Activated T-cell treated with anti-CD3 and anti-CD28 coated beads, Interleukin-2, amount 50 U/mL, for 4 hours (primary cell): ENCODE measurements around the gene BRME1. TPM values are rescaled to one million over a fixed set of nuclear protein-coding genes. Genes with fewer than 3 reads are reported as not detected.

Experiments used
- ATAC-seq, 2 donors: fragments of 200-7000 bp; cut with Tn5 transposase; one replicate each; pipeline ENCODE4 v1.10.0; 2021
- DNase-seq: peaks from one replicate; pipeline ENCODE4 v3.0.0-alpha.2; 2020
- H3K27me3 Mint-ChIP-seq: one replicate; pipeline ENCODE4 v1.8.0; 2021; ENCODE audit warnings: low read depth, mixed read lengths
- H3K36me3 Mint-ChIP-seq: one replicate; pipeline ENCODE4 v1.8.0; 2022; ENCODE audit warnings: mixed read lengths; ENCODE audit not compliant: insufficient read depth
- H3K4me1 Mint-ChIP-seq: one replicate; pipeline ENCODE4 v1.8.0; 2021; ENCODE audit warnings: low read depth, mixed read lengths
- H3K4me3 Mint-ChIP-seq: one replicate; pipeline ENCODE4 v1.8.0; 2021; ENCODE audit warnings: mild to moderate bottlenecking, moderate library complexity, mixed read lengths
- H3K9me3 Mint-ChIP-seq: one replicate; pipeline ENCODE4 v1.8.0; 2021; ENCODE audit warnings: mixed read lengths
- total RNA-seq, 3 donors: library from RNA; stranded (reverse); gene quantifications; one replicate each; pipeline ENCODE4 v1.2.1, GENCODE V29; 2021

Gene BRME1
- total RNA-seq, 3 donors from 2014 or later, result 7.3 to 9.3 (median 8.9) TPM

DNA sequence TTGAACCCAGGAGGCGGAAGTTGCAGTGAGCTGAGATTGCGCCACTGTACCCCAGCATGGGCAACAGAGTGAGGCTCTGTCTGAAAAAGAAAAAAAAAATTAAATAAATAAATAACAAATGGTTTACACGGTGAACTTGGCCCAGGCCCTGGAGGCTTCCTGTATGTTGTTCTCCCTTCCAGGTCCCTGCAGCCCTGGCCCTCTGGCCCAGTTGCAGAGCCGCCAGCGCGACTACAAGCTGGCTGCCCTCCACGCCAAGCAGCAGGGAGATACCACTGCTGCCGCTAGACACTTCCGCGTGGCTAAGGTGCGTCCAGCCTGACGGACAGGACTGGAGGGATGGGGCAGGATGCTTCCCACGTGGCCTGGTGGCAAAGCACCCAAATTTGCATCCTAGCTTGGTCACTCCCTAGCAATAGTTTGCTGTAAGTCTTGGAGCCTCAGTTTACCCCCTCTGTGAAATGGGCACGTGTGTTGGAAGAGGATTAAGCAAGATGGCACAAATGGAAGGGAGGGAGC is 12.0 kb upstream of the BRME1 start:
- DNase-seq (no peak), ATAC-seq (no peak)
- H3K27me3 Mint-ChIP-seq, result no peaks in the 10 kb centered on the region
- no peaks in the 10 kb centered on the region for H3K4me1 Mint-ChIP-seq
- H3K36me3 Mint-ChIP-seq, result peaks cover 25% of the 10 kb centered on the region
- H3K9me3 Mint-ChIP-seq, result no peaks in the 10 kb centered on the region
- H3K4me3 Mint-ChIP-seq, result no peak overlapping the region

DNA sequence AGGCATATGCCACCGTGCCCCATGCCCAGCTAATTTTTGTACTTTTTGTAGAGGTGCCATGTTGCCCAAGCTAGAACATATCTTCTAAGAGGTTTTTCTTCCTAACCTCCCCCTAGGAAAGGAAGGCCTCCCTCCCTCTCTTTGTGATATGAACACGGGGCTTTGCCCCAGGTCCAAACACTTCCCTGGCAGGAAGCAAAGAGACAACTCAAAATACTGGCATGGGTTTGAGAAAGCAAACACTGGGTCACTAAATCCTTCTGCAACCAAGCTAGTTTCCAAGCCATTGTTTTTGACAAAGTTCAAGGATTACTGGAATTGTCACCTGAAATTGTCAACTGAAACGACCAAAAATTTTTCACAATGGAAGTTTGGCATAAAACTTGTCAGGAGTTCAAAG is 8.9 kb upstream of the BRME1 start:
- Mint-ChIP-seq H3K36me3 (peaks cover 10% of the 10 kb centered on the region), H3K9me3 (no peaks in the 10 kb centered on the region), H3K4me1 (no peaks in the 10 kb centered on the region), H3K4me3 (no peak overlapping the region), H3K27me3 (no peaks in the 10 kb centered on the region)
- ATAC-seq (no peak), DNase-seq (no peak)

DNA sequence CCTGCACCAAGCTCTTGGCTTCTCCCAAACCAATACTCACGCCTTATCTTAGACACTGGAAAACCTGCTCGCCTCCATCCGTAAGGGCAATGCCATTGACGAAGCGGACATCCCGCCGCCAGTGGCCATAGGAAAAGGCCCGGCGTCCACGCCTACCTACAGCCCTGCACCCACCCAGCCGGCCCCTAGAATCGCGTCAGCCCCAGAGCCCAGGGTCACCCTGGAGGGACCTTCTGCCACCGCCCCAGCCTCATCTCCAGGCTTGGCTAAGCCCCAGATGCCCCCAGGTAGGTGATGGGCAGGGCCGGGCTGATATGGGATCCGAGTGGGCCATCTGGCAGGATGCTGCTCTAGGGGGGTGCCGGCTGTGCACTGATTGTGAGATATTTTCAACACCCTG is 7.4 kb upstream of the BRME1 start:
- ATAC-seq, result no peak
- Mint-ChIP-seq H3K27me3 (no peaks in the 10 kb centered on the region), H3K4me3 (no peak overlapping the region), H3K9me3 (no peaks in the 10 kb centered on the region), H3K36me3 (peaks cover 8% of the 10 kb centered on the region), H3K4me1 (no peaks in the 10 kb centered on the region)
- no peak for DNase-seq

DNA sequence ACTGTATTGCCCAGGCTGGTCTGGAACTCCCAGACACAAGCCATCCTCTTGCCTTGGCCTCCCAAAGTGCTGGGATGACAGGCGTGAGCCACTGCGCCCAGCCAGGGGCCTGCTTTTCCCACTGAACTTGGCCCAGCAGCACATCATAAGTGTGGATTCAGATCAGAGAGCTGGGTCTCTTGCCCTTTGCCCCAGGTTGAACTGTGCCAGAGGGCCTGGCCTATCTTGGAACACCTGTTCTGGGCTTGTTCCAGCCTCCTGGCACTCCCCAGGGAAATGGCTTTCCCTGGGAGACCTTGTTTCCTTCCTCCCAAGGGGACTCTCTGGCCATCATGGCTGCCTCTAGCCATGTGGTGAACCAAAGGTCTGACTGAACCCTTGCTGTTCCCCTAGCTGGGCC is 3.5 kb upstream of the BRME1 start:
- Mint-ChIP-seq H3K27me3 (no peaks in the 10 kb centered on the region), H3K4me3 (no peak overlapping the region), H3K4me1 (peaks cover 16% of the 10 kb centered on the region), H3K9me3 (no peaks in the 10 kb centered on the region), H3K36me3 (peaks cover 5% of the 10 kb centered on the region)
- no peak for DNase-seq
- ATAC-seq, result no peak

DNA sequence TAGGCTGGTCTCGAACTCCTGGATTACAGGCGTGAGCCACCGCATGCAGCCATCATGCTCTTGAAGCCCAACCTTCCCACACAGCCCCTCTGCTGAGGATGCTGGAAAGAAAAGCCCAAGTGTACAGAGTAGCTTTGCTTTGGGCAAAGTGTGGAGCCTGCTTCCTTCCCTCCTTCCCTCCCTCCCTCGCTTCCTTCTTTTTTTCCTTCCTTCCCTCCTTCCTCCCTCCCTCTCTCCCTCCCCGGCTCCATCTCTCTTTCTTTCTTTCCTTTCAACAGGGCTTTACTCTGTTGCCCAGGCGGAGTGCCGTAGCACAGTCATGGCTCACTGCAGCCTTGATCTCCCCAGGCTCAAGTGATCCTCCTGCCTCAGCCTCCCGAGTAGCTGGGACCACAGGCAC is 2.8 kb upstream of the BRME1 start:
- Mint-ChIP-seq H3K27me3 (no peaks in the 10 kb centered on the region), H3K9me3 (no peaks in the 10 kb centered on the region), H3K36me3 (peaks cover 5% of the 10 kb centered on the region), H3K4me1 (peaks cover 16% of the 10 kb centered on the region), H3K4me3 (no peak overlapping the region)
- DNase-seq, result no peak
- ATAC-seq, result no peak

DNA sequence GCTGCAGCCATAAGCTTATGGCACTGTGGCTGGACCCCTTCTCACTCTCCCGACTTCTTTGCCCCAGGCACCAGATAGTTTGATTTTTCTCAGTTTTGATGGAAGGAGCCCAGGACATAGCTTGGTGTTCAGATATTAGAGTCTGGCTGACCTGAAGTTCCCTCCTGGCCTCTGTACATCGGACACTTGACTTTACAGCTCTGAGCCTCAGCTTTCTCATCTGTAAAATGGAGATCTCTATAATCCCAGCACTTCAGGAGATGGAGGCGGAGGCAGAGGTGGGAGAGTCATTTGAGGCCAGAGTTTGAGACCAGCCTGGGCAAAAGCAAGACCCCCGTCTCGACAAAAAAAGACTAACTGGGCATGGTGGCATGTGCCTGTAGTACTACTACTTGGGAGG is 993 bp upstream of the BRME1 start:
- DNase-seq (no peak), ATAC-seq (no peak)
- Mint-ChIP-seq H3K4me1 (peaks cover 18% of the 10 kb centered on the region), H3K9me3 (no peaks in the 10 kb centered on the region), H3K27me3 (no peaks in the 10 kb centered on the region), H3K36me3 (peaks cover 4% of the 10 kb centered on the region), H3K4me3 (peak overlapping the region; percentile 84)

DNA sequence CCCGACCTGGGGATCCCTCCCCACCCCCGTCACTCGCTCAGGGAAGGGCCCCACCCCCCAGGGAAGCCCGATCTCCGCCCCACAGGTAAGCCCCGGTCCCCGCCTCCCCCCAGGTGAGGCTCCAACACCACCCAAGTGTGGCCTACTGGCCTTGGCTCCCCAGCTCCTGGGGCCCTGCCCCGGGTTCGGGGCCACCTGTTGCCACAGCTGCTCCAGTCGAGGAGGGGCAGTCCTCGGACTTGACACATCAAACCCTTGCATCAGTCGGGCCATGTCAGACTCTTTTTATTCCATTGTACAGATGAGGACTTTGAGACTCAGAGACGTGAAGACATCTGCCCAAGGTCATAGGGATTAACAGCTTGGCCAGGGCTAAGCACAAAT is 596 bp upstream of the BRME1 start:
- H3K27me3 Mint-ChIP-seq, result no peaks in the 10 kb centered on the region
- peaks cover 18% of the 10 kb centered on the region for H3K4me1 Mint-ChIP-seq
- ATAC-seq (peak; percentile 29 to 32), DNase-seq (peak; percentile 24)
- peak overlapping the region; percentile 84 for H3K4me3 Mint-ChIP-seq
- H3K9me3 Mint-ChIP-seq, result no peaks in the 10 kb centered on the region
- peaks cover 4% of the 10 kb centered on the region for H3K36me3 Mint-ChIP-seq

DNA sequence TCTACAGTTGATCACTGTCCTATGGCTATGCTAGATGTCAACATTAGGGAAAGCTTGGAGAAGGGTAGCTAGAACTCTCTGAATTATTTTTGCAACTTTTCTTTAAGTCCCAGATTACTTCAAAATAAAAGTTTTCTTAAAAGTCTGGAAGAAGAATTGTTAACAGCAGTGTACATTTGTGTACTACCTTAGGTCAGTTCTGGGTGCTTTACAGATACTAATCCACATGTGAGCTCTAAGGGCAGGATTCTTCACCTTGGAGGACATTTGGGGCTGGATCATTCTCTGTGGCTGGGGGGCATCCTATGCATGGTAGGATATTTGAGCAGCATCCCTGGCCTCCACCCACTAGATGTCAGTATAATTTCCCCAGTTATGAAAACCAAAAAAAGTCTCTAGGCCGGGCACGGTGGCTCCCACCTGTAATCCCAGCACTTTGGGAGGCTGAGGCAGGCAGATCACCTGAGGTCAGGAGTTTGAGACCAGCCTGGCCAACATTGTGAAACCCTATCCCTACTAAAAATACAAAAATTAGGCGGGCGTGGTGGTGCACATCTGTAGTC is 2.8 kb downstream of the BRME1 start:
- Mint-ChIP-seq H3K4me1 (peaks cover 18% of the 10 kb centered on the region), H3K4me3 (no peak overlapping the region), H3K27me3 (no peaks in the 10 kb centered on the region), H3K9me3 (no peaks in the 10 kb centered on the region), H3K36me3 (no peaks in the 10 kb centered on the region)
- no peak for DNase-seq
- no peak for ATAC-seq

DNA sequence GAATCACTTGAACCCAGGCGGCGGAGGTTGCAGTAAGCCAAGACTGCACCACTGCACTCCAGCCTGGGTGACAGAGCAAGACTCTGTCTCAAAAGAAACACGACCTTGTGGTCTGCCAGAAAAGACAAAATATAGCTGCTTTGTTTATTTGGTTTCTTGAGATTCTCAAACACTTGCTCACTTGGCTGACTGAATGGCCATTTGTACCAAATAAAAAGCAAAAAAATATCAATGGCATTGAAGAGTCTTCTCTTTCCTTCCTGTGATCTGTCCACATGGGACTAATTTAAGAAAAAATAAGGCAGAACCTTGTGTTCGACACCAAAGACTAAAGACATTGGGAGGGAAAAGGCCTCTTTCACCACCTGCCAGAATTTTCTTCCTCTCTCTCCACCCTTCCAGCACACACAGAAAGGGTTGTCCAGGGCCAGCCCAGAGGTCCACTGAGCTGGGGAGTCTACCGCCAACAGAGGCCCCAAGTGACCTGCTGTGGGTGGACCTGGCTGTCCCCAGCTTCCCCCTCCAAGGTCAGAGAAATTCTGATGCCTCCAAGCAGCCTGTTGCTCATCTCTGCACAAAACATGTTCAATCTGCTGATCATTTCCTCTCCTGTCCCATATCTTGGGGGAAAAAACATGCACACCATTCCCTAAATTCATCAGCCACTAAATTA is 5.9 kb downstream of the BRME1 start:
- H3K27me3 Mint-ChIP-seq, result no peaks in the 10 kb centered on the region
- H3K9me3 Mint-ChIP-seq, result no peaks in the 10 kb centered on the region
- peaks cover 1% of the 10 kb centered on the region for H3K4me1 Mint-ChIP-seq
- no peaks in the 10 kb centered on the region for H3K36me3 Mint-ChIP-seq
- DNase-seq (no peak), ATAC-seq (no peak)
- no peak overlapping the region for H3K4me3 Mint-ChIP-seq

DNA sequence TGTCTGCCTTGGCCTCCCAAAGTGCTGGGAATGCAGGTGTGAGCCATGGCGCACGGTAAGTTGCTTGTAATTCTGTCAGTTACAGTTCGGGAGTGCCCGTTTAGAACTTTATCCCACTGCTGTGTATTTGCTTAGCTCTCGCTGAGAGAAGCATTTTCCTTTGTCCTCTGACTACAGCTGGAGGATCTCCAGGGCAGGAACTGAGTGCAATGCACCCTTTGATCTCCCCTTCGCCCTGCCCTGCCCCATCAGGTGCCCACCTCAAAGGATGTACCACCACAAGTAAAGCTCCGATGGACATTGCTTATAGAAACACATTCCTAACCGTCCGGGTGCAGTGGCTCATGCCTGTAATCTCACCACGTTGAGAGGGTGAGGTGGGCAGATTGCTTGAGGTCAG is 6.5 kb downstream of the BRME1 start:
- peaks cover 1% of the 10 kb centered on the region for H3K4me1 Mint-ChIP-seq
- no peak overlapping the region for H3K4me3 Mint-ChIP-seq
- H3K27me3 Mint-ChIP-seq, result no peaks in the 10 kb centered on the region
- no peak for ATAC-seq
- H3K36me3 Mint-ChIP-seq, result no peaks in the 10 kb centered on the region
- no peaks in the 10 kb centered on the region for H3K9me3 Mint-ChIP-seq
- no peak for DNase-seq

DNA sequence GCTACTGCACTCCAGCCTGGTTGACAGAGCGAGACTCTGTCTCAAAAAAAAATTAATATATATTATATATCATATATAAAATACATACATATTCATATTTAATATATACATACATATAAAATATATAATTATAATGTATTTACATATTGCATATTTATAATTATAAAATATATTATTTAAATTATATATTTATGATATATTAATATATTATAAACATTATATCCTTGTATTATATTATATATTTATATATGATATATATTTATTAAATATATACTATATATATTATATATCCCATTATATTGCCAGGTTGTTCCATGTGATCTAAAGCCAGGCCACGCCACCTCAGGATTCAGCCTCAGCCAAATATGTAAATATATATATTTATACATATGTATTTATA is 9.7 kb downstream of the BRME1 start:
- no peak for DNase-seq
- ATAC-seq, result no peak
- no peak overlapping the region for H3K4me3 Mint-ChIP-seq
- H3K36me3 Mint-ChIP-seq, result no peaks in the 10 kb centered on the region
- no peaks in the 10 kb centered on the region for H3K4me1 Mint-ChIP-seq
- no peaks in the 10 kb centered on the region for H3K9me3 Mint-ChIP-seq
- H3K27me3 Mint-ChIP-seq, result no peaks in the 10 kb centered on the region

DNA sequence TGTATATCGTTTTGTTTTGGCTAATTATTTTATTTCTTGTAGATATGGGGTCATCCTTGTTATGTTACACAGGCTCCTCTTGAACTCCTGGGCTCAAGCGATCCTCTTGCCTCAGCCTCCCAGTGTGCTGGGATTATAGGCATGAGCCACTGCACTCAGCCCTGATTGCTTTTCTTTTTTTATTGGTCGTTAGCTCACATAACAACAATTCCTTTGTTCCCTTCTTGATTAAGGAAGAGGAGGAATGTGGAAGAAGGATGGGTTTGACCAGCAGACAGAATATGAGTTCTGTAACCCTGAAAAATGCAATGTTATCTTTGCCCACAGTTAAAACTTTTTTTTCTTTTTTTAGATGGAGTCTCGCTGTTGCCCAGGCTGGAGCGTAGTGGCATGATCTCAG is 11.4 kb downstream of the BRME1 start:
- Mint-ChIP-seq H3K9me3 (no peaks in the 10 kb centered on the region), H3K36me3 (no peaks in the 10 kb centered on the region)
- no peak for DNase-seq

DNA sequence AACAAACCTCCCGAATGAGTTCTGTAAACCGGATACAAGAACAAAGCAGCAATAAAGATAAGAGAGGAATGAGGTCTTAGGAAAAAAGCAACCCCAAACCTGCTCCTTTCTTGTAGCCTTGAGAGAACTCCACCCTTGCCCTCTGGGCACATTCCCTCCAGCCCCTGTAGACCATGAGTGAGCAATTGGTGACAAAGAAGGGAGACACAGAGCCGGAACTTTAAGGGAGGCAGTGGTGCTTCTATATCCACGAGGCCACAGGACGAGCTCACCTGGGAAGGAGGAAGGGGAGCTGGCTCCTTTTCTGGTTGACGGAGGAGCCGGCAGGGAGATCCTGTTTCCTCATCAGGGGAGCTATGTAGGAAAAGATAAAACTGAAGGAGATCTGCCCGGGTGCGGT is 13.0 kb downstream of the BRME1 start:
- Mint-ChIP-seq H3K4me3 (no peak overlapping the region), H3K36me3 (no peaks in the 10 kb centered on the region), H3K4me1 (no peaks in the 10 kb centered on the region), H3K27me3 (no peaks in the 10 kb centered on the region), H3K9me3 (no peaks in the 10 kb centered on the region)
- ATAC-seq (no peak), DNase-seq (no peak)

More for the DNA sequence above, 11.4 kb downstream of the BRME1 start:
- H3K4me1 Mint-ChIP-seq, result no peaks in the 10 kb centered on the region
- H3K4me3 Mint-ChIP-seq, result no peak overlapping the region
- no peak for ATAC-seq
- no peaks in the 10 kb centered on the region for H3K27me3 Mint-ChIP-seq

DNA sequence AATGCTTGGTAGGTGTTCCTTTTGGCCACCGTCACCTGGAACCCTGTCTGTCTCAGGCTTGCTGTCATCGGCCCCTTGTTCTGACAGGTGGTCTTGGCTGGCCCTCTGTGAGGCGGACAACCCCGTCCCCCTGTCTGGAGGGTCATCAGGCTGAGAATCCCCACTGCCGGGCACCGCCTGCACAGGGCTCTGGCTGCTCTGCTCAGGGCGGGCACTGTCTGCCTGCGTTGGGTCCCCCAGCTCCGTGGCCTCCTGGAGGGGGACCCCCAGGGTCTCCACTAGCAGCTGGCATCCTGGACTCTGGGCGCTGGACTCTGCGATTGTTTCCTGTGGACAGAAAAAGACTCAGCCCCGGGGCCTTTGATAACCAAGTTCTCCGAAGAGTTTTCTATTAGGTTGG is 15.8 kb downstream of the BRME1 start:
- Mint-ChIP-seq H3K4me3 (no peak overlapping the region), H3K4me1 (peaks cover 3% of the 10 kb centered on the region), H3K36me3 (no peaks in the 10 kb centered on the region), H3K9me3 (no peaks in the 10 kb centered on the region), H3K27me3 (no peaks in the 10 kb centered on the region)
- DNase-seq, result no peak
- ATAC-seq, result no peak

DNA sequence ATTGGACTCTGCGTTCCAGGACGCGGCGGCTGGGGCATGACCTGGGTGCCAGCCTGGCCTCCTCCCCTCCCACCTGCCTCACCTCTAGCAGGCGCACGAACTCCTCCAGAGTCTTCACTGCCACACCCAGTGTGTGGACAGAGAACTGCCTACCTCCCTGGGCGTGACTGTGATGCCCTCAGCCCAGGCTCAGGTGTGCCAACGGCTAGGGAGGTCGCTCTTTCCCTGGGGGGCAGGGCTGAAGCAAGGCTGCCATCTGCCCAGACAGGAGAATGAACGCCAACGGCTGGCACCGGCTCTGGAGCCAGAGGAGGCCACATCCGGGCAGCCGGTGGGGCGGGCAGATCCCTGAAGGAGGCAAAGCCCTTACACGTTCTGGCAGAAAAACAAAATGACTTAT is 17.6 kb downstream of the BRME1 start:
- no peak overlapping the region for H3K4me3 Mint-ChIP-seq
- no peaks in the 10 kb centered on the region for H3K9me3 Mint-ChIP-seq
- no peaks in the 10 kb centered on the region for H3K27me3 Mint-ChIP-seq
- H3K4me1 Mint-ChIP-seq, result peaks cover 8% of the 10 kb centered on the region
- no peaks in the 10 kb centered on the region for H3K36me3 Mint-ChIP-seq
- DNase-seq (no peak), ATAC-seq (no peak)
